Measurements from ENCODE around the gene ENAH.
A peak's percentile ranks its signal among the peaks of the same experiment; 100 is the strongest.
"Not testable (repeated sequence)": the region's sequence is repeated elsewhere in the genome, so short reads cannot be mapped to it uniquely, and the experiment has no call there.

Gene ENAH

GRCh38 chr1:225477296-225477911 lies 175.5 kb downstream of the ENAH start:
- Mint-ChIP-seq H3K27ac (no peak overlapping the region), H3K9me3 (no peaks in the 10 kb centered on the region), H3K27me3 (no peaks in the 10 kb centered on the region), H3K36me3 (peaks cover 0 to 3% of the 10 kb centered on the region in 2 donors), H3K4me3 (no peak overlapping the region), H3K4me1 (peaks cover 34 to 56% of the 10 kb centered on the region in 2 donors)
- ATAC-seq (replicated peaks) (no peak), DNase-seq (no peak)

GRCh38 chr1:225476538-225476988 lies 176.4 kb downstream of the ENAH start:
- H3K4me3 Mint-ChIP-seq: no peak overlapping the region
- peaks cover 0 to 3% of the 10 kb centered on the region in 2 donors for H3K36me3 Mint-ChIP-seq
- H3K27ac Mint-ChIP-seq: no peak overlapping the region
- no peaks in the 10 kb centered on the region for H3K9me3 Mint-ChIP-seq
- no peaks in the 10 kb centered on the region for H3K27me3 Mint-ChIP-seq
- peak; percentile 14 for ATAC-seq (replicated peaks)
- DNase-seq: no peak
- peaks cover 30 to 49% of the 10 kb centered on the region in 2 donors for H3K4me1 Mint-ChIP-seq

GRCh38 chr1:225476100-225476511 lies 176.8 kb downstream of the ENAH start:
- no peak overlapping the region for H3K27ac Mint-ChIP-seq
- H3K9me3 Mint-ChIP-seq: no peaks in the 10 kb centered on the region
- ATAC-seq (replicated peaks) (no peak), DNase-seq (no peak)
- H3K4me3 Mint-ChIP-seq: no peak overlapping the region
- H3K4me1 Mint-ChIP-seq: peaks cover 29 to 47% of the 10 kb centered on the region in 2 donors
- no peaks in the 10 kb centered on the region for H3K27me3 Mint-ChIP-seq
- H3K36me3 Mint-ChIP-seq: peaks cover 0 to 3% of the 10 kb centered on the region in 2 donors

GRCh38 chr1:225474986-225475820 lies 177.7 kb downstream of the ENAH start:
- no peaks in the 10 kb centered on the region for H3K9me3 Mint-ChIP-seq
- DNase-seq (peak; percentile 62), ATAC-seq (replicated peaks) (peak; percentile 79 to 80)
- H3K36me3 Mint-ChIP-seq: peaks cover 0 to 3% of the 10 kb centered on the region in 2 donors
- H3K4me1 Mint-ChIP-seq: peaks cover 20 to 38% of the 10 kb centered on the region in 2 donors
- H3K27ac Mint-ChIP-seq: no peak overlapping the region
- no peak overlapping the region for H3K4me3 Mint-ChIP-seq
- no peaks in the 10 kb centered on the region for H3K27me3 Mint-ChIP-seq

DNA sequence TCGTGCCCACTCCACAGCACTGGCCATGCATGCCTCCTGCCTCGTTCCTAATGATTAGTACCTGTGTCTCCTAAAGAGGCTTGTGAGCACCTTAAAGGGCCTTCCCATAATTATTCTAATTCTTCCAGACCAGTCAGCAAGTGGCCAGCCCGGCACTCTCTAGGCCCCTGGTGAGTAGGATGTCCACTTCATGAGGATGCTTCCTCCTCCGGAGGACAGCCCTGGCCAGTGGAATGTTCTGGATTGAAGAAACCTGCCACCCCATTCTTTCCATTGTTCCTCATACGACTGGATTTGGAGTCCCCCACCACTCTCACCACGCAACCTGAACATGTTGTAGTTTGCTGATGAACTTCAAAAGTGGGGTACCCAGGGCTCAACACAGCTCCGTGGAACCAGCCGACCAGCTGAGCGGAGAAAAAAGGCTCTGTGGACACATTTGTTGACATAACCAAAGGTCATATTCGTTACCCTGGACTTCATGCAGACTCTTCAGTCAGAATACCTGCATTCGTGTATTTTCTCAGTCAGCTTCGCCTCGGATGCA lies 178.4 kb downstream of the ENAH start:
- Mint-ChIP-seq H3K27ac (no peak overlapping the region), H3K4me3 (no peak overlapping the region), H3K9me3 (no peaks in the 10 kb centered on the region), H3K27me3 (no peaks in the 10 kb centered on the region), H3K4me1 (peaks cover 19 to 32% of the 10 kb centered on the region in 2 donors), H3K36me3 (peaks cover 0 to 3% of the 10 kb centered on the region in 2 donors)
- no peak for ATAC-seq (replicated peaks)
- no peak for DNase-seq

DNA sequence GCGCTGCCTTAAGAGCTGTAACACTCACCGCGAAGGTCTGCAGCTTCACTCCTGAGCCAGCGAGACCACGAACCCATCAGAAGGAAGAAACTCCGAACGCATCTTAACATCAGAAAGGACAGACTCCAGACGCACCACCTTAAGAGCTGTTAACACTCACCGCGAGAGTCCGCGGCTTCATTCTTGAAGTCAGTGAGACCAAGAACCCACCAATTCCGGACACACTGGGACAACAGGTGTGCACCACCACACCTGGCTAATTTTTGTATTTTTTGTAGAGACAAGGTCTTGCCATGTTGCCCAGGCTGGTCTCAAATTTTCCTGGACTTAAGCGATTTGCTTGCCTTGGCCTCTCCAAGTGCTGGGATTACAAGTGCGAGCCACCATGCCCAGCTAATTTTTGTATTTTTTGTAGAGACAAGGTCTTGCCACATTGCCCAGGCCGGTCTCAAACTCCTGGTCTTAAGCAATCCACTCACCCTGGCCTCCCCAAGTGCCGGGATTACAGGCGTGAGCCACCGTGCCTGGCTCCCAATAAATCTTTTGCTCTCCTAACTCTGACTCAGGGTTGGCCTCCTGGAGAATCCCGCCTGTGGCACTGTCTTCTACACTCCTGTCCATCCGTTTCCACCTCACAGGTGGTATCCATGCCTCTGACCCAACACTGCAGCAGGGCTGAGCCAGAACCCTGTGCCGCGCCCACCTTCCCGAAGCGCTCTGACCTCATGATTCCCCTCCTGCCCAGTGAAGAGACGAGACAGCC lies 179.1 kb downstream of the ENAH start:
- DNase-seq; H3K36me3 Mint-ChIP-seq; H3K27me3 Mint-ChIP-seq; H3K27ac Mint-ChIP-seq; H3K4me3 Mint-ChIP-seq; ATAC-seq (replicated peaks); H3K9me3 Mint-ChIP-seq: not testable (repeated sequence)
- H3K4me1 Mint-ChIP-seq: peaks cover 16 to 28% of the 10 kb centered on the region in 2 donors

DNA sequence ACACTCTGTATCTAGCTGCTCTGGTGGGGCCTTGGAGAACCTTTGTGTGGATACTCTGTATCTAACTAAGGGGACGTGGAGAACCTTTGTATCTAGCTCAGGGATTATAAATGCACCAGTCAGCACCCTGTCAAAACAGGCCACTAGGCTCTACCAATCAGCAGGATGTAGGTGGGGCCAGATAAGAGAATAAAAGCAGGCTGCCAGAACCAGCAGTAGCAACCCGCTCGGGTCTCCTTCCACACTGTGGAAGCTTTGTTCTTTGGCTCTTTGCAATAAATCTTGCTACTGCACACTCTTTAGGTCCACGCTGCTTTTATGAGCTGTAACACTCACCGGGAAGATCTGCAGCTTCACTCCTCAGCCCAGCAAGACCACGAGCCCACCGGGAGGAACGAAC lies 179.7 kb downstream of the ENAH start:
- not testable (repeated sequence) for H3K4me3 Mint-ChIP-seq

DNA sequence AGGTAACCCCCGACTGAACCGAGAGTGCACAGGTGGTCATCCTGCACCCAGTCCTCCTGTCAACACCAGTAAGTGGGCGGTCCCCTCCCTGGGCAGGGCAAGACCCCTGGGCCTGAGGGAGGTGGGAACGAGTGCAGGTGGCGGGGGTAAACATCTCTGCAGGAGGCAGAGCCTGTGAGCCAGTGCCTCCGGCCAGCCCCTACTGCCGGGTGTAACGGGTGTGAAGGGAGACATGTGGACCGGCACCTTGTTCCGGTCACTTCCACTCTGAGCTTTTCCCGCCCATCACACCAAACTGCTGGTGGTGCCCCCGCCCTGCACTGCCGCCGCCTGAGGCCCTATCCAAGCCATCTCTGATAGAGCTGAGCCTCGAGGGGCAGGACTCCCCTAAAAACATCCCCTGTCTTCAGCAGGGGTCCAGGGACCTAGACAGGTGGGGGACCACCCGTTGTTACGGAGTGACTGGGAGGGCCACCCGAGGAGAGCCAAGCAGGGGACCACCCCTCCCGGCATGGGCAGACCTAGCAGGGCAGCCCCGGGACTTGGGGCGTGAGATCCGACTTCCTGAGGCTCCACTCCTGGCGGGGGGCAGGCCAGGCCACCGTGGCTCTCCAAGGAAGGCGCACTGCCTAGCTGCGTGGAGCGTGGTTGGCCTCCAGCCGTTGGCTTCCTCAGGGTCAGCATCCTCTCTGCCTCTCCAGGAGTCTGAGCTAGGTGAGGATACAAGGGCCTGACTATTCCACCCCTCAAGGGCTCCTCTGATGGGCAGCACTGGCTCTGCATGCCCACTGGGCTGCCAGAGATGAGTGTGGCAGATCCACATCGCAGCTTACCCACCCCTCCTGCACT lies 181.2 kb downstream of the ENAH start:
- DNase-seq (no peak), ATAC-seq (replicated peaks) (no peak)
- Mint-ChIP-seq H3K27me3 (no peaks in the 10 kb centered on the region), H3K27ac (no peak overlapping the region), H3K9me3 (no peaks in the 10 kb centered on the region), H3K4me3 (no peak overlapping the region), H3K4me1 (peaks cover 13 to 27% of the 10 kb centered on the region in 2 donors), H3K36me3 (no peaks in the 10 kb centered on the region)

More for the DNA sequence above, 179.7 kb downstream of the ENAH start:
- ATAC-seq (replicated peaks); H3K27me3 Mint-ChIP-seq; H3K36me3 Mint-ChIP-seq; H3K9me3 Mint-ChIP-seq; H3K27ac Mint-ChIP-seq; DNase-seq: not testable (repeated sequence)
- H3K4me1 Mint-ChIP-seq: peaks cover 19 to 28% of the 10 kb centered on the region in 2 donors

GRCh38 chr1:225471109-225471452 lies 181.8 kb downstream of the ENAH start:
- DNase-seq (no peak), ATAC-seq (replicated peaks) (no peak)
- Mint-ChIP-seq H3K9me3 (no peaks in the 10 kb centered on the region), H3K4me1 (peaks cover 9 to 28% of the 10 kb centered on the region in 2 donors), H3K27me3 (no peaks in the 10 kb centered on the region), H3K4me3 (no peak overlapping the region), H3K27ac (no peak overlapping the region), H3K36me3 (no peaks in the 10 kb centered on the region)

DNA sequence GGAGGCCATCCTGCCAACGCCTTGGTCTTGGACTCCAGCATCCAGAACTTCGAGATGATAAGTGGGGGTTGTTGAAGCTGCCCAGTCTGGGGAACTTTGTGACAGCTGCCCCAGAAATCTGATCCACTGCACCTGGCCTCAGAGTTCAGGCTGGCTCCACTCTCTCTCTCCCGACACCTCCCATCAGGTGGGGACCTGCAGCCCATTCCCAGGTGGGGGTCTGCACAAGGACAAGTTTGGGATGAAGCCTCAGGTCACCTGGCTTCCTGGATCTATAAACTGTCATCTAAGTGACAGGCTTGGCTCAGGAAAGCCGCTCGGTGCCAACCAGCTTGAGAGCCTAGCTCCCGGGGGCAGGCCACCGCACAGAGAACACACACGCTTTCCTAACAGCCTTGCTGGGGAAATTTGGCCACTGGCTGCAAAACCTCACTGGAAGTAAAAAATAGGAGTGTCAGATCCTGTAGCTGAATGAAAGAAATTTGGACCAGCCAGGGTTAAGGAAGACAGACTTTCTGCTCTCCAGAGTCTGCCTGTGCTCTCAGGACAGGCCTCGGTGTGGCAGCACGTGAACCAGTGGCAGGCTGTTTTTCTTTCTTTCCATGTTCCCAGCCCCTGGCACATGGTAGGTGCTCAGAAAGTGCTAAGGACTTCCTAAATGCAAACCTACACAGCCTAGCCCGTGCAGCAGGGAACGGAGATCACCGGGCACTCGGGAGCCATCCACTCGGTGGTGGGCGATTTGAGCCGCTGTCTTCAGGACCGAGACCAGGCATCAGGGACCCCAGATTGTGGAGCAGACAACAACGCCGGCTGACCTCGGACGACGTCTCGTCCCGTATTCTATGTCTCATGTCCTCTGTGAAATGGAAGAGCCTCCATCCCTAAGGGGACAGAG lies 182.5 kb downstream of the ENAH start:
- H3K27ac Mint-ChIP-seq: peak overlapping the region; percentile 47
- no peak overlapping the region for H3K4me3 Mint-ChIP-seq
- DNase-seq (no peak), ATAC-seq (replicated peaks) (no peak)
- no peaks in the 10 kb centered on the region for H3K27me3 Mint-ChIP-seq
- no peaks in the 10 kb centered on the region for H3K9me3 Mint-ChIP-seq
- peaks cover 9 to 34% of the 10 kb centered on the region in 2 donors for H3K4me1 Mint-ChIP-seq
- no peaks in the 10 kb centered on the region for H3K36me3 Mint-ChIP-seq

- peaks cover 12 to 40% of the 10 kb centered on the region in 2 donors for H3K4me1 Mint-ChIP-seq
- no peak for ATAC-seq (replicated peaks)
- H3K9me3 Mint-ChIP-seq: no peaks in the 10 kb centered on the region
- H3K36me3 Mint-ChIP-seq: no peaks in the 10 kb centered on the region
- H3K27me3 Mint-ChIP-seq: no peaks in the 10 kb centered on the region
- peak overlapping the region; percentile 9 for H3K27ac Mint-ChIP-seq
- H3K4me3 Mint-ChIP-seq: peak overlapping the region; percentile 93 to 95
- no peak for DNase-seq
Observed at GRCh38 chr1:225469051-225469450, 183.9 kb downstream of the ENAH start.

GRCh38 chr1:225468270-225469020 lies 184.5 kb downstream of the ENAH start:
- Mint-ChIP-seq H3K27ac (peak overlapping the region; percentile 99), H3K4me3 (peak overlapping the region; percentile 93 to 95), H3K27me3 (no peaks in the 10 kb centered on the region), H3K9me3 (no peaks in the 10 kb centered on the region), H3K36me3 (no peaks in the 10 kb centered on the region), H3K4me1 (peaks cover 13 to 44% of the 10 kb centered on the region in 2 donors)
- no peak for ATAC-seq (replicated peaks)
- no peak for DNase-seq
